Astrocyte of the spinal cord (primary cell): ENCODE data around the gene SMC6.

Experiments used
- DNase-seq: peaks from one replicate; pipeline ENCODE4 v3.0.0; 2011; ENCODE audit warnings: low read depth, low spot score
- H3K4me3 ChIP-seq: 2 replicates; pipeline ENCODE4 v1.5.1; 2011; ENCODE audit warnings: low read depth, mild to moderate bottlenecking, low read length, moderate library complexity
- in situ Hi-C: cut with HindIII; loops from 2 replicates; pipeline ENCODE4 v1.10.0; 2017; ENCODE audit warnings: low sequenced_read_pairs
- TF ChIP-seq, protein P1 (sequence below): IDR thresholded peaks from 2 replicates; pipeline ENCODE4 v1.5.1; 2012; ENCODE audit warnings: low read depth, mild to moderate bottlenecking, low read length, inconsistent platforms

The SMC6 gene

DNA sequence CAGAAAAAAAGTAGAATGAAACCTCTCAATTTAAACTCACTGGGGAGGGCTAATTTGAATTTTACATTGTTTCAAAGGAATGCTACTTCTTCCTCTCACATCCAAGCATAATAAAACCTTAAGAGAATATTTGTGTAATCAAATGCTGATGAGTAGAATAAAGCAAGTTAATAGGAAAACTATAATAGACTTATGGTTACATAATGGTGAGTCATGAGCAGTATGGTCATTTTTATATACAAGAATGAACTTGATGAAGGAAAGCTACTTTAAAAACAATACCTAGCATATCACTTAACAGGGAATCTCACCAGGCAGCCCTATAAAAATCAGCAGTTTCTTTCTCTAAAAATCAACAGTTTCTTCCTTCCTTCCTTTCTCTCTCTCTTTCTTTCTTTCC, 132.8 kb downstream of the SMC6 start:
- in situ Hi-C loops = no loop called here
- H3K4me3 ChIP-seq = no peak overlapping the region
- DNase-seq = peak; percentile 57

DNA sequence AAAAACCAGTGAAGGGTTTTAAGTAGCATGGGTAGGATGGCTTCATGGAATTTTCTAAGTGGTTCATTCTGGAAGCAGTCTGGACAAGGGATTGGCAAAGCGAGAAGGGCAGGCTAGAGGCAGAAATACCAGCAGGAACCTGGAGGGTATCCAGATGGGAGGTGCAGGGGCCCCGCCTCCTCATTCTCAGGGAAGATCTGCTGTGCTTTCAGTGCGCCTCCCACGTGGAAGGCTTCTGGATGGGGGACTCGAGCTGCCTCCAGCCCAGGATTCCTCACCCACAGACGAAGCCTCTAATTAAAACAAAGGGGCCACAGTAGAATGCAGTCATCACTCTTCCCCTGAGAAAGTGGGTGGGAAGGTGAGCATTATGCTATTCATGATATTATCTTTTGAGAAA, 133.3 kb downstream of the SMC6 start:
- no peak overlapping the region for H3K4me3 ChIP-seq
- TF ChIP-seq, protein P1, sequence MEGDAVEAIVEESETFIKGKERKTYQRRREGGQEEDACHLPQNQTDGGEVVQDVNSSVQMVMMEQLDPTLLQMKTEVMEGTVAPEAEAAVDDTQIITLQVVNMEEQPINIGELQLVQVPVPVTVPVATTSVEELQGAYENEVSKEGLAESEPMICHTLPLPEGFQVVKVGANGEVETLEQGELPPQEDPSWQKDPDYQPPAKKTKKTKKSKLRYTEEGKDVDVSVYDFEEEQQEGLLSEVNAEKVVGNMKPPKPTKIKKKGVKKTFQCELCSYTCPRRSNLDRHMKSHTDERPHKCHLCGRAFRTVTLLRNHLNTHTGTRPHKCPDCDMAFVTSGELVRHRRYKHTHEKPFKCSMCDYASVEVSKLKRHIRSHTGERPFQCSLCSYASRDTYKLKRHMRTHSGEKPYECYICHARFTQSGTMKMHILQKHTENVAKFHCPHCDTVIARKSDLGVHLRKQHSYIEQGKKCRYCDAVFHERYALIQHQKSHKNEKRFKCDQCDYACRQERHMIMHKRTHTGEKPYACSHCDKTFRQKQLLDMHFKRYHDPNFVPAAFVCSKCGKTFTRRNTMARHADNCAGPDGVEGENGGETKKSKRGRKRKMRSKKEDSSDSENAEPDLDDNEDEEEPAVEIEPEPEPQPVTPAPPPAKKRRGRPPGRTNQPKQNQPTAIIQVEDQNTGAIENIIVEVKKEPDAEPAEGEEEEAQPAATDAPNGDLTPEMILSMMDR = no peak
- DNase-seq = peak; percentile 37
- in situ Hi-C loops = no loop called here

More for the DNA sequence above, 132.8 kb downstream of the SMC6 start:
- TF ChIP-seq, protein P1 = no peak

DNA sequence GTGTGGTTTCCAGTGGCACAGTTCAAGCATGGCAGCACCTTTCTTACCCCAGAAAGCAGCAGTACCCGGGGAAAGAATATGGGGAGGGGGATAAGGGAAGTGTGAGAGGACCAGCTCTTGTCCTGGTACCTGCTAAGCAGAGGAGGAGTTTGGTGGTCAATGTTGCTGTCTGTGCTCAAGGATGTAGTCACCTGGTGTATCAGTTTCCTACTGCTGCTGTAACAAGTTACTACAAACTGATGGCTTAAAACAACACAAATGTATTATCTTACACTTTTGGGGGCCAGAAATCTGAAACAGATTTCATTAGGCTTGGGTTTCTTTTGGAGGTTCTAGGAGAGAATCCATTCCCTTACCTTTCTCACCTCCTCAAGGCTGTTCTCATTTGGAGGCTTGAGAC, 135.7 kb downstream of the SMC6 start:
- TF ChIP-seq, protein P1 = no peak

DNA sequence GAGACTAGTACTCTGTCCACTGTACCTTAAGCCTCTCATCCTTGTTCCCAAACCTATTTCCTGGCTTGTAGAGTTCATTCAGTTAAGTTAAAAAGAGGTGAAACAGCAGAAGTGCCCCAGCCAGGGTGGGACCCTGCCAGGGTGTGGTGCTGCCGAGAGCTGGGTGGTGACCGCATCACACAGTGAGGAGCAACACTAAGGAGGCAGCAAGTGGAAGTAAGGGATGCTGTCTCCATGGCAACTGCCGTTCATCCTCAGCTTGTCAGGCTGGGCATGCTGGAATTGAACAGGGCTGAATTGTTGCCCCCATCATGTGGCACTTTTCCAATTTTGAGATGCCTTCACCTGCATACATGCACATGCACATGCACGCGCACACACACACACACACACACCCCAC, 136.1 kb downstream of the SMC6 start:
- TF ChIP-seq, protein P1 = no peak
- in situ Hi-C loops = no loop called here
- DNase-seq = no peak
- no peak overlapping the region for H3K4me3 ChIP-seq

More for the DNA sequence above, 135.7 kb downstream of the SMC6 start:
- DNase-seq = no peak
- in situ Hi-C loops = no loop called here
- no peak overlapping the region for H3K4me3 ChIP-seq

DNA sequence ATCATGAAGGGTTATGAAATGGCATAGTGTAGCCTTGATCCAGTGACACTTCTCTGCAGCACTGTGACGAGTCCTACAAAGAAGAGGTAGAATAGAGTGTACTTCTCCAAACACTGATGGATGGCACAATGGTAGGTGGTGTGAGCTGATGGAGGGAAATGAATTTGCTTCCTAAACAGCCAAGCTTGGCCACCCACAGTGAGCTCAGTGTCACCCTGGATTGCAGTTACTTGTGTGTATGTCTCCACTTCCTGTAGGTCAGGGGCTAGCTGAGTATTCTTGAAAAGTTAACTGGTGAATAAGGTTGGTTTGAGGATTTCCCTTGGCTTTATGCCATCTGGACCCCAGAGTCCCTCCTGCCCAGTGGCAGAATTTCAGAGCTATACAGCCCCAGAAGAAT, 137.2 kb downstream of the SMC6 start:
- TF ChIP-seq, protein P1 = no peak
- no peak overlapping the region for H3K4me3 ChIP-seq
- in situ Hi-C loops = no loop called here
- DNase-seq = no peak

DNA sequence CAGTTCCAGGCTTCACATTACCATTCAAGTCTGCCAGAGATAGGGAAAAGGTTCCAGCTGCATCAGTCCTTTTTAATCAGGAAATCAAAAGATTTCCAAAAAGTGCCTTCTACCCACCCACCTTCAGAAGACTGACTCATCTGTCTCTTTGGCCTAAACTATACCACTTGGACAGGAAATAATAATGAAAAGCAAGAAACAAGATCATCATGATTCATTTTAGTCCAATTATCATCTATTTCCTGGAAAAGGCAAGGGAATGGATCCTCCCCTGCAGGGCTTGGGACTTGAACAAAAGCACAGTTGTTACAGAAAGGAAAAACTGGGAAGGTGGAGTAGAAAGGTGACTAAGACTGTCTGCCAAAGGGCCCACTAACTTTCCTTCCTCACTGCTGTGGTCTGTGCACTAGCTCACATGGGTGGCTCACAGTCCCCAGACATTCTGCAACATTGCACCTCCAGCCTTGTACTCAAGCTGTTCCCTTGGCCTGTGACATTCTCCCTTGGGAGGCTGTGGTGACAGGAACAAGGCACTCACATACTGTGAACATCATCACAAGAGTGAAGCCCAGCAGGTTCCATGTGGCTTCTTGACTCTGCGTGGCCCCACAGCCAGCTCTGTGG, 137.8 kb downstream of the SMC6 start:
- in situ Hi-C loops = no loop called here
- no peak overlapping the region for H3K4me3 ChIP-seq
- DNase-seq = peak; percentile 65
- TF ChIP-seq, protein P1 = no peak
